Measurements from ENCODE around the gene FAM53A.

FAM53A gene

DNA sequence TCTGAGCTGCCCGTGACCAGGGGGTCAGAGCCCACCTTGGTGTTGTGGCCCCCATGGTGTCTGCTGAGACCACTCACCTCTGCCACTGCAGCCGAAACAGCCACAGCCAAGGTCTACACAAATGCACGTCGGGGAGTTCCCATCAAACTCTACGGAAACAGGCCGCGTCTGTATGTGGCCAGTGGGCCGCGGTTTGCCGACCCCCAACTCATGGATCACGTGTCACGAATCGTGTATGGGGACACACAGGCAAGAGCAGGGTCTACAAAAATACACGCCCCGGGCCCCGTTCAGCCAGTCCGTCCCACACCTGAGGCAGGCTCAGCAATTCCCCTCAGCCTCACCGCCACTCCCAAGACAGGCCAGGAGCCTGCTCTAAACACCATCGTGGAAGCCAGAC, 53.8 kb downstream of the FAM53A start:
- peaks cover 0 to 5% (median 0%) of the 10 kb centered on the region in 4 donors for H3K4me1 ChIP-seq
- no peaks in the 10 kb centered on the region for H3K36me3 ChIP-seq
- no peak for DNase-seq
- TF ChIP-seq, protein P1, sequence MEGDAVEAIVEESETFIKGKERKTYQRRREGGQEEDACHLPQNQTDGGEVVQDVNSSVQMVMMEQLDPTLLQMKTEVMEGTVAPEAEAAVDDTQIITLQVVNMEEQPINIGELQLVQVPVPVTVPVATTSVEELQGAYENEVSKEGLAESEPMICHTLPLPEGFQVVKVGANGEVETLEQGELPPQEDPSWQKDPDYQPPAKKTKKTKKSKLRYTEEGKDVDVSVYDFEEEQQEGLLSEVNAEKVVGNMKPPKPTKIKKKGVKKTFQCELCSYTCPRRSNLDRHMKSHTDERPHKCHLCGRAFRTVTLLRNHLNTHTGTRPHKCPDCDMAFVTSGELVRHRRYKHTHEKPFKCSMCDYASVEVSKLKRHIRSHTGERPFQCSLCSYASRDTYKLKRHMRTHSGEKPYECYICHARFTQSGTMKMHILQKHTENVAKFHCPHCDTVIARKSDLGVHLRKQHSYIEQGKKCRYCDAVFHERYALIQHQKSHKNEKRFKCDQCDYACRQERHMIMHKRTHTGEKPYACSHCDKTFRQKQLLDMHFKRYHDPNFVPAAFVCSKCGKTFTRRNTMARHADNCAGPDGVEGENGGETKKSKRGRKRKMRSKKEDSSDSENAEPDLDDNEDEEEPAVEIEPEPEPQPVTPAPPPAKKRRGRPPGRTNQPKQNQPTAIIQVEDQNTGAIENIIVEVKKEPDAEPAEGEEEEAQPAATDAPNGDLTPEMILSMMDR (IDR thresholded peaks at IDR 0.05): no peak
- no peak overlapping the region for H3K4me3 ChIP-seq
- H3K9me3 ChIP-seq: no peaks in the 10 kb centered on the region
- no peak overlapping the region for H3K27ac ChIP-seq
- intact Hi-C loops (cut with DNase I; ENCODE audit: low total_unique reads): loop anchor here (2.0 kb wide), 1 partner anchor 271 kb away; no protein-coding TSS in a partner anchor
- H3K27me3 ChIP-seq: peaks cover 0 to 12% of the 10 kb centered on the region in 2 donors

DNA sequence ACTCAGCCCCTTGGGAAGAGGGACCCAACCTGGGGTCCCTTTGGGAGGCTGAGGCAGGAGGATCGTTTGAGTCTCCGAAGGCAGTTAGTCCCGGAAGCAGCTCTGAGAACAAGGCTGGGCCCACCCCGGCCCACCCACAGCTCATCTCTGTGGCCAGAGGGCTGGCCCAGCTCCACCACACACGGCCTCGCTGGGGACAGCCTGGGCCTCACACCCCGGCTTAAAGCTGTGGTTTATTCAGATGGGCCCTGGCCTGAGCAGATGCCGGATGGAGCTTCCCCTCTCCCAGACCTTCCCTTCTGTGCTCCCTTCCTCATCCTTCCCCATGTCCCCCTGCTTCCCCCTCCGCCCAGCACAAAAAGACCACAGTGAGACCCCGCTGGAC, 54.4 kb downstream of the FAM53A start:
- Histone ChIP-seq H3K9me3 (no peaks in the 10 kb centered on the region), H3K4me1 (peaks cover 0 to 5% (median 0%) of the 10 kb centered on the region in 4 donors), H3K27me3 (peaks cover 0 to 12% of the 10 kb centered on the region in 2 donors), H3K27ac (no peak overlapping the region), H3K36me3 (no peaks in the 10 kb centered on the region), H3K4me3 (no peak overlapping the region)
- no peak for DNase-seq
- intact Hi-C loops (cut with DNase I; ENCODE audit: low total_unique reads): loop anchor here (2.0 kb wide), 1 partner anchor 271 kb away; no protein-coding TSS in a partner anchor
- TF ChIP-seq, protein P1 (IDR thresholded peaks at IDR 0.05): no peak

DNA sequence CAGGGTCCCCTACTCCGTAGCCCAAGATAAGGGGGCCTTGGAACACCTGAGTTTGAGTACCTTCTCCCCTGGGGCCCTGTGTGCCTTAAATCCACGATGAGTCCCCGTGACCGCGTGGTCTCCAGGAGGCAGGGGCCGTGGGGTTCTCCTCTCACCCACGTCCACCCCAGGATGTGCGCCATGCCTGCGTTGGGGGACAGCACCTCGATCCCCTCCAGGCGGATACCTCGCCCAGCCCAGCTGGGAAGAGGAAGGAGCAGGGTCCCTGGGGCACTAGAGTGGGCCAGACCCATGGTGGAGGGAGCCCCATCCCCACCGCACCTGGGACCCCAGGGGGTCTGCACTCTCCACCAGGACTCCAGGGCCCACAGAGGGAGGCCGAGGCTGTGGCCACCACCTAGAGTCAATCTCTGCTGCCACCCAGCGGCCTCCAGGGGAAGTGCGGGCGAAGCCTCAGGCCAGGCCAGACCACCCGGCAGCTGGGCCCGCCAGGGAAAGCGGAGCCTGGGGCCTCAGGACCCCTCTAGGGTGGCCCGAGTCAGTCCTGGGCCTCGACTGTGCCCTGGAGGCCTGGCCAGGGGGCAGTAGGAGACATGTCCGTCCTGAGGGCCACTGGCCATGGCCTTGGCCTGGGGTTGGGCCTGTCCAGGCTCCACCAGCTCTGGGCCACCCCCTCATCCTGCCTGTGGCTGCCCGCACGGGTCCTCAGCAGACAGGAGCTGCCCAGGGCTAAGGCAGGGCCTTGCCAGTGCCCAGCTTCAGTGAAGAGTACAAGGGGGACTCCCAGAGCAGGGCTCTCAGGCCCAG, 55.0 kb downstream of the FAM53A start:
- H3K36me3 ChIP-seq: no peaks in the 10 kb centered on the region
- H3K27me3 ChIP-seq: peaks cover 0 to 9% of the 10 kb centered on the region in 2 donors
- intact Hi-C loops (cut with DNase I; ENCODE audit: low total_unique reads): no loop called here
- H3K4me1 ChIP-seq: peaks cover 0 to 5% (median 0%) of the 10 kb centered on the region in 4 donors
- no peaks in the 10 kb centered on the region for H3K9me3 ChIP-seq
- TF ChIP-seq, protein P1 (IDR thresholded peaks at IDR 0.05): peak; percentile 85 to 99
- no peak overlapping the region for H3K4me3 ChIP-seq
- no peak overlapping the region for H3K27ac ChIP-seq
- DNase-seq: peak; percentile 48 to 78

DNA sequence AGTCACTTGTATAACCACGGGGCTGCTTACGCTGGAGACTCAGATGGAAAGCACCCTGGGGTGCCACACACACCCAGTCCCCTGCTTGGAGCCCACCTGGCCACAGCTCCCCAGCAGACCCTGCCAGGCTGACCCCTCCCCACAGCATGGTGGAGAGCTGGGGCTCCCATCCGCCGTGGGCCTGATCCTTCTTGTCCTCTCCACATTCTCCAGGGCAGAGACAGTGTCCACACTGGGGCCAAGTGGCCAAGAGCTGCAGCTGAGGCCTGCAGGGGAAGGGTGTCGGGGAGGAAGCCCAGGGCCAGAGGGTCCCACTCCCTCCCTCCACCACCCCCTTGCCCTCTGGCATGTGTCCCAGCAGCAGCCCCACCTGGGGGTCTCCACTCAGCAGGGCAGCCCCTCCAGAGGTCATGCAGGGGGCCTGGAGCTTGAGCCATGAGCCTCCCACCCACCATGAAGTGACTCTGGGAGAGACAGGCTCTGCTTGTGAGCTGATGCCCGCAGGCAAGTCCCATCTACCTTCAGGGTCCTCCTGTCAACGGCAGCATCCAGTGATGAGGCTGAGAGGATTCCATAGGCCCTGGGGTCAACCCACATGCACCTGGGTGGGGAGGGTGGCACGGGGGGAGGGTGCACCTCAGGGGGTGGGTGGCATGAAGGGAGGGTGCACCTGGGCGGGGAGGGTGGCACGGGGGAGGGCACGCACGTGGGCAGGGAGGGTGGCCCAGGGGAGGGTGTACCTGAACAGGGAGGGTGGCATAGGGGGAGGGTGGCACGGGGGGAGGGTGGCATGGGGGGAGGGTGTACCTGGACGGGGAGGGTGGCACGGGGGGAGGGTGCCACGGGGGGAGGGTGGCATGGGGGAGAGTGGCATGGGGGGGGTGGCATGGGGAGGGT, 56.4 kb downstream of the FAM53A start:
- peaks cover 0 to 9% of the 10 kb centered on the region in 2 donors for H3K27me3 ChIP-seq
- TF ChIP-seq, protein P1 (IDR thresholded peaks at IDR 0.05): no peak
- intact Hi-C loops (cut with DNase I; ENCODE audit: low total_unique reads): no loop called here
- no peaks in the 10 kb centered on the region for H3K36me3 ChIP-seq
- peaks cover 0 to 5% (median 0%) of the 10 kb centered on the region in 4 donors for H3K4me1 ChIP-seq
- no peak overlapping the region for H3K4me3 ChIP-seq
- no peak overlapping the region for H3K27ac ChIP-seq
- no peaks in the 10 kb centered on the region for H3K9me3 ChIP-seq
- DNase-seq: no peak

DNA sequence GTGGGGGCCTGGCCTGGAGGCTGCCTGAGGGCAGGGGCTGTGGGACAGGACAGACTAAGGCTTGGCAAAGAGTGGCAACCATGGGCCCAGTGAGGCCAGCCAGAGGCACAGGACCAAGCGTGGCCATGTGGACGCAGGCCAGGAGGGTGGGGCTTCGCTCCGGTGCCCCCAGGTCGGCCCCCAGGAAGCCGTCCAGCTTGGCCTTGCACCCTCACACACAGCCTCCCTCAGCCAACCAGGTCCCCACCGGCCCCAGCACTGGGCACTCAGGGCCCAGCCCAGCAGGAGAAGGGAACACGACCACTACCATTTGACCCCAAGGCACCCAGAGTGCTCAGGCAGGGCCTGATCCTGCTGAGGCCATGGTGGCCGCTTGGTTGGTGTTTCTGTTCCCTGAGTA, 57.2 kb downstream of the FAM53A start:
- TF ChIP-seq, protein P1 (IDR thresholded peaks at IDR 0.05): no peak
- DNase-seq: no peak
- H3K9me3 ChIP-seq: no peaks in the 10 kb centered on the region
- H3K4me3 ChIP-seq: no peak overlapping the region
- intact Hi-C loops (cut with DNase I; ENCODE audit: low total_unique reads): no loop called here
- H3K36me3 ChIP-seq: no peaks in the 10 kb centered on the region
- no peak overlapping the region for H3K27ac ChIP-seq
- H3K27me3 ChIP-seq: peaks cover 0 to 9% of the 10 kb centered on the region in 2 donors
- peaks cover 0 to 5% (median 0%) of the 10 kb centered on the region in 4 donors for H3K4me1 ChIP-seq
